ENCODE measurements around the gene HUS1B.

HUS1B gene

DNA sequence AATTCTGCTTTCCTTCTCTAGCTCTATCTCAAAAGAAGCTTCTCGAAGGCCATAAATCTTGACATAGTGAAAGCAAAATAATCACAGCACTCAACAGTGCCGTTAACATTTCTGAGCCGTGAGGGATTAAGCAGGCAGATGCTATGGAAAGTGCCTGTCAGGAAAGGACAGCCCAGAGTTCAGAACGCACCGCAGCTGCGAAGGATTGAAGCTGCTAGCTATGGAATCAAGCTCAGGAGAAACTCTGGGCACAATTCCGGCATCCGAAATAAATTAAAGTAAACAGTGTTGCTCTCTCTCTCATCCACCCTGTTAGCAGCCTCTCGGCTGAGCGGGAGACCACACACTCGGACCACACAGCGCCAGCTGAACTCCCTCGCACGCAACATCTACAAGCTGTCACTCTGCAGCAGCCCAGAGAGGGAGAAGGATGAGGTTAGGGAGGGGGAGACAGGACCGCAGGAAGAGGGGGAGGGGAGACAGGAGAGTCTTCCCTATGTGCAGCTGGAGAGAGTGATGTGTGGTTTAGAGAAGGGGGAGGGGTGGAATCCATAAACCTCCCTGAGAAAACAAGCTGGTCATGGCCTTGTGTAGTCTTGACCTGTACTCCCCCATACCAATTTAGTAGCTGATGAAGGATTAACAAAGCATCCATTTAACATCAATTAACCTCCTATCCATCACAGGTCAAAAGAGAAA is 27.0 kb upstream of the HUS1B start:
- H3K4me3 ChIP-seq (ENCODE audit: low read depth, low read length), result peak overlapping the region; percentile 51
- TF ChIP-seq MYC (IDR thresholded peaks at IDR 0.05; ENCODE audit: low read depth, low read length) (0 out of 2 replicates have a peak, but pooled peaks have one; percentile 6), MAX (IDR thresholded peaks at IDR 0.05; ENCODE audit: low read depth, low read length) (peak; percentile 29; the same call in 1 of the 2 replicates), POLR2A (IDR thresholded peaks at IDR 0.05; ENCODE audit: extremely low read depth, insufficient read length) (no peak)
- TF ChIP-seq, protein P1, sequence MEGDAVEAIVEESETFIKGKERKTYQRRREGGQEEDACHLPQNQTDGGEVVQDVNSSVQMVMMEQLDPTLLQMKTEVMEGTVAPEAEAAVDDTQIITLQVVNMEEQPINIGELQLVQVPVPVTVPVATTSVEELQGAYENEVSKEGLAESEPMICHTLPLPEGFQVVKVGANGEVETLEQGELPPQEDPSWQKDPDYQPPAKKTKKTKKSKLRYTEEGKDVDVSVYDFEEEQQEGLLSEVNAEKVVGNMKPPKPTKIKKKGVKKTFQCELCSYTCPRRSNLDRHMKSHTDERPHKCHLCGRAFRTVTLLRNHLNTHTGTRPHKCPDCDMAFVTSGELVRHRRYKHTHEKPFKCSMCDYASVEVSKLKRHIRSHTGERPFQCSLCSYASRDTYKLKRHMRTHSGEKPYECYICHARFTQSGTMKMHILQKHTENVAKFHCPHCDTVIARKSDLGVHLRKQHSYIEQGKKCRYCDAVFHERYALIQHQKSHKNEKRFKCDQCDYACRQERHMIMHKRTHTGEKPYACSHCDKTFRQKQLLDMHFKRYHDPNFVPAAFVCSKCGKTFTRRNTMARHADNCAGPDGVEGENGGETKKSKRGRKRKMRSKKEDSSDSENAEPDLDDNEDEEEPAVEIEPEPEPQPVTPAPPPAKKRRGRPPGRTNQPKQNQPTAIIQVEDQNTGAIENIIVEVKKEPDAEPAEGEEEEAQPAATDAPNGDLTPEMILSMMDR (IDR thresholded peaks at IDR 0.05; ENCODE audit: low read depth, low read length), result no peak
- DNase-seq (ENCODE audit: low read depth), result peak; percentile 95

GRCh38 chr6:680666-681340 is 23.9 kb upstream of the HUS1B start:
- TF ChIP-seq MYC (IDR thresholded peaks at IDR 0.05; ENCODE audit: low read depth, low read length) (no peak), MAX (IDR thresholded peaks at IDR 0.05; ENCODE audit: low read depth, low read length) (no peak), POLR2A (IDR thresholded peaks at IDR 0.05; ENCODE audit: extremely low read depth, insufficient read length) (no peak)
- TF ChIP-seq, protein P1 (IDR thresholded peaks at IDR 0.05; ENCODE audit: low read depth, low read length), result no peak
- no peak overlapping the region for H3K4me3 ChIP-seq (ENCODE audit: low read depth, low read length)
- no peak for DNase-seq (ENCODE audit: low read depth)

DNA sequence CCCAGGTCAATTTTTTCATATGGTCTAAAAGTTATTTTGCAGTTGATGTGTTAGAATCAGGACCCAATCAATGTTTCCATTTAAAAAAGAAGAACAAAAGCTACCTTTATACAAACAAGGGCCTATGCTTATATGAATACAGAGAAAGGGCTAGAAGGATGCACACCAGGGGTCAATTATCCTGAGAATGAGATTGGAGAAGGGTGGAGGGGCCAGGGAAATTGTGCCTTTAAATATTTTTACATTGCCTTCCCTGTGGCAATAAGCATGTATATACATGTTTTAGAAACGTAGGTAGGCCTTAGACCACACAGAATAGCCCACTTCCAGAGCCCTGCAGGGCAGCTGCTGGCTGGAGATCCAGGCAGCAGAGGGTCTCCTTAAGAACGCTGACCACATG is 23.4 kb upstream of the HUS1B start:
- no peak overlapping the region for H3K4me3 ChIP-seq (ENCODE audit: low read depth, low read length)
- no peak for DNase-seq (ENCODE audit: low read depth)
- TF ChIP-seq, protein P1 (IDR thresholded peaks at IDR 0.05; ENCODE audit: low read depth, low read length), result no peak
- TF ChIP-seq POLR2A (IDR thresholded peaks at IDR 0.05; ENCODE audit: extremely low read depth, insufficient read length), result no peak
- TF ChIP-seq MAX (IDR thresholded peaks at IDR 0.05; ENCODE audit: low read depth, low read length), result no peak
- no peak for TF ChIP-seq MYC (IDR thresholded peaks at IDR 0.05; ENCODE audit: low read depth, low read length)

DNA sequence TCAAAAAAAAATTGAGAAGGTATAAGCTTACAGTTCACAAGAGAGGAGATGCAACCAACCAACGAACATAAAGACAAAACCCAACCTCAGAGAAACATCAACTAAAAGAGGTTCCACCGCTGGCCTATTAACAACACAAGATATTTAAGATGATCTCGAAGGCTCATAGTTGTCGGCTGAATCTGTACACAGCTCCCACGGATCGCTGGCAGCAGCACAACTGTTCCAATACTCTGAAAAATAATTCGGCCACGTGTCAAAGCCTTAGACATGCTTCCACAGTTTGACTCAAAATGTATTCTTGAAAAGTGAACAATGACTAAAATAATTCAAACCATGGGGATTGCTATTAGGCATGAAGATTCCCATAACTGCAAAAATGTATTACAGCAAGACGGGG is 22.4 kb upstream of the HUS1B start:
- no peak overlapping the region for H3K4me3 ChIP-seq (ENCODE audit: low read depth, low read length)

GRCh38 chr6:678520-678919 is 21.6 kb upstream of the HUS1B start:
- TF ChIP-seq, protein P1 (IDR thresholded peaks at IDR 0.05; ENCODE audit: low read depth, low read length), result no peak
- TF ChIP-seq MAX (IDR thresholded peaks at IDR 0.05; ENCODE audit: low read depth, low read length), result no peak
- no peak for TF ChIP-seq POLR2A (IDR thresholded peaks at IDR 0.05; ENCODE audit: extremely low read depth, insufficient read length)
- no peak for TF ChIP-seq MYC (IDR thresholded peaks at IDR 0.05; ENCODE audit: low read depth, low read length)
- no peak overlapping the region for H3K4me3 ChIP-seq (ENCODE audit: low read depth, low read length)
- no peak for DNase-seq (ENCODE audit: low read depth)

More for the DNA sequence above, 22.4 kb upstream of the HUS1B start:
- TF ChIP-seq, protein P1 (IDR thresholded peaks at IDR 0.05; ENCODE audit: low read depth, low read length), result no peak
- no peak for TF ChIP-seq POLR2A (IDR thresholded peaks at IDR 0.05; ENCODE audit: extremely low read depth, insufficient read length)
- no peak for TF ChIP-seq MYC (IDR thresholded peaks at IDR 0.05; ENCODE audit: low read depth, low read length)
- no peak for TF ChIP-seq MAX (IDR thresholded peaks at IDR 0.05; ENCODE audit: low read depth, low read length)
- DNase-seq (ENCODE audit: low read depth), result no peak
